Measurements from ENCODE around the gene ULBP2. TPM values are rescaled to one million over a fixed set of nuclear protein-coding genes. Genes with fewer than 3 reads are reported as not detected.

Gene ULBP2
- total RNA-seq (1 to 10 TPM; 2.2 to 3.3 TPM), polyA plus RNA-seq (ENCODE audit: insufficient read length in 6 of 6) (1 to 10 TPM; 2.2 to 3.6 (median 2.5) TPM)
- long read RNA-seq, donor 1, result 0 reads
- long read RNA-seq, donor 2, result 0 reads
- long read RNA-seq, donor 3, partial matches to known transcripts, result 0 of 2 reads
- long read RNA-seq, donor 3, other reads (novel, unspliced or antisense), result 0 of 2 reads
- long read RNA-seq, donor 4, partial matches to known transcripts, result 3 of 7 reads
- long read RNA-seq, donor 4, other reads (novel, unspliced or antisense), result 0 of 7 reads
- long read RNA-seq, donor 5, partial matches to known transcripts, result 0 of 2 reads
- long read RNA-seq, donor 5, other reads (novel, unspliced or antisense), result 0 of 2 reads
- long read RNA-seq, donor 6, partial matches to known transcripts, result 0 of 1 reads
- long read RNA-seq, donor 6, other reads (novel, unspliced or antisense), result 0 of 1 reads
- long read RNA-seq, donor 7, partial matches to known transcripts, result 0 of 3 reads
- long read RNA-seq, donor 7, other reads (novel, unspliced or antisense), result 0 of 3 reads
- long read RNA-seq, donor 8, partial matches to known transcripts, result 0 of 3 reads
- long read RNA-seq, donor 8, other reads (novel, unspliced or antisense), result 0 of 3 reads
- long read RNA-seq, donor 9, result 0 reads
- long read RNA-seq, donor 10, transcript ULBP2-201 (5 exons, 1,349 nt), result major isoform, 5 of 5 reads
- long read RNA-seq, donor 10, partial matches to known transcripts, result 0 of 5 reads
- long read RNA-seq, donor 10, other reads (novel, unspliced or antisense), result 0 of 5 reads
- long read RNA-seq, donor 11, partial matches to known transcripts, result 0 of 1 reads
- long read RNA-seq, donor 11, other reads (novel, unspliced or antisense), result 0 of 1 reads
- long read RNA-seq, donor 12, result 0 reads

GRCh38 chr6:149941583-149942460, at the start of gene ULBP2:
Gene ULBP2, plus strand, starts transcription at chr6:149942014. Its CDS starts 59 bp downstream, at chr6:149942073.
- peaks cover 43 to 65% of the 10 kb centered on the region in 2 donors for H3K27me3 ChIP-seq
- DNase-seq (peak; percentile 74 to 90 (median 88)), ATAC-seq (peak; percentile 95)
- no peaks in the 10 kb centered on the region for H3K9me3 ChIP-seq
- H3K4me3 ChIP-seq, result peak within 1 kb of the TSS; percentile 47 to 58
- no peak for TF ChIP-seq CTCF (IDR thresholded peaks at IDR 0.05)
- intact Hi-C loops (cut with DNase I), result no loop called here
- H3K4me1 ChIP-seq, result peaks cover 12 to 28% of the 10 kb centered on the region in 2 donors
- peak within 1 kb of the TSS; percentile 42 to 57 for H3K27ac ChIP-seq
- no peaks in the 10 kb centered on the region for H3K36me3 ChIP-seq

GRCh38 chr6:149895048-149895590, 46.7 kb upstream of the ULBP2 start:
- H3K36me3 ChIP-seq, result no peaks in the 10 kb centered on the region
- H3K27me3 ChIP-seq, result no peaks in the 10 kb centered on the region
- H3K4me3 ChIP-seq, result no peak overlapping the region
- peak; percentile 88 for ATAC-seq
- no peak for TF ChIP-seq CTCF (IDR thresholded peaks at IDR 0.05)
- peak in 3 of 4 donors; percentile 41 to 88 (median 75) for DNase-seq
- H3K9me3 ChIP-seq, result no peaks in the 10 kb centered on the region
- intact Hi-C loops (cut with DNase I), result no loop called here
- peaks cover 12 to 33% of the 10 kb centered on the region in 2 donors for H3K4me1 ChIP-seq
- peak overlapping the region; percentile 65 to 78 for H3K27ac ChIP-seq

- Histone ChIP-seq H3K36me3 (no peaks in the 10 kb centered on the region), H3K4me1 (peaks cover 12 to 33% of the 10 kb centered on the region in 2 donors), H3K4me3 (no peak overlapping the region), H3K9me3 (no peaks in the 10 kb centered on the region), H3K27ac (peak overlapping the region; percentile 65 to 78), H3K27me3 (no peaks in the 10 kb centered on the region)
- no peak for TF ChIP-seq CTCF (IDR thresholded peaks at IDR 0.05)
- ATAC-seq (peak; percentile 52), DNase-seq (peak in 2 of 4 donors; percentile 11 to 53)
- intact Hi-C loops (cut with DNase I), result no loop called here
These were observed 46.0 kb upstream of the ULBP2 start for GRCh38 chr6:149895833-149896271.

- no peaks in the 10 kb centered on the region for H3K36me3 ChIP-seq
- DNase-seq (no peak), ATAC-seq (no peak)
- H3K4me1 ChIP-seq, result peaks cover 12 to 33% of the 10 kb centered on the region in 2 donors
- no peaks in the 10 kb centered on the region for H3K27me3 ChIP-seq
- TF ChIP-seq CTCF (IDR thresholded peaks at IDR 0.05), result no peak
- intact Hi-C loops (cut with DNase I), result no loop called here
- H3K27ac ChIP-seq, result peak overlapping the region; percentile 71 to 78
- no peaks in the 10 kb centered on the region for H3K9me3 ChIP-seq
- no peak overlapping the region for H3K4me3 ChIP-seq
These were observed 45.3 kb upstream of the ULBP2 start for GRCh38 chr6:149896491-149896890.
